Activated effector memory CD4-positive, alpha-beta T cell treated with anti-CD3 and anti-CD28 coated beads, Interleukin-2, amount 50 U/mL, for 16 hours (primary cell): ENCODE data around the gene ASMTL.
"Not testable (repeated sequence)": the region's sequence is repeated elsewhere in the genome, so short reads cannot be mapped to it uniquely, and the experiment has no call there.

Source experiments
- DNase-seq: peaks from one replicate; pipeline ENCODE4 v3.0.0-alpha.2; 2020

Gene ASMTL

GRCh38 chrX:1433646-1434357 lies 18.9 kb downstream of the ASMTL start:
- DNase-seq: no peak

- peak; percentile 41 for DNase-seq
Measured at GRCh38 chrX:1430451-1430850, 22.3 kb downstream of the ASMTL start.

DNA sequence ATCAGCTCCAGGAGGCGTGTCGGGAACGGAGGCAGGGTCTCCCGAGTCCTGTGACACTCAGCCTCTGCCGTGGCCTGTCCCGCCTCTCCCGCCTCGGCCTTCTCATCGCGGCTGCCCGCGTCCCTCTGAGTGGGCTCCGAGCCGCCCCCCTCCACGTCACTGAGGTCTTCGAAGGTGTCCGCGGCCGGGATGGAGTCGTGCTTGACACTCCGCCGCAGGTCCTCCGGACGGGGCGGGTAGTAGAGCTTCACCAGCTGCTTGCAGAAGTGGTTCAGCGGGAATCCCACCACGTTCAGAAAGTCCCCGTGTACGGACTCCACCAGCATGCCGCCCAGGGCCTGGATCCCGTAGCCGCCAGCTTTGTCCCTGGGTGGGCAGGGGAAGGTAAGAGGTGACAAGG lies 25.0 kb downstream of the ASMTL start:
- DNase-seq: peak; percentile 54

- peak; percentile 49 for DNase-seq
Measured at GRCh38 chrX:1426321-1426720, 26.4 kb downstream of the ASMTL start.

GRCh38 chrX:1425381-1425780 lies 27.3 kb downstream of the ASMTL start:
- peak; percentile 52 for DNase-seq

DNA sequence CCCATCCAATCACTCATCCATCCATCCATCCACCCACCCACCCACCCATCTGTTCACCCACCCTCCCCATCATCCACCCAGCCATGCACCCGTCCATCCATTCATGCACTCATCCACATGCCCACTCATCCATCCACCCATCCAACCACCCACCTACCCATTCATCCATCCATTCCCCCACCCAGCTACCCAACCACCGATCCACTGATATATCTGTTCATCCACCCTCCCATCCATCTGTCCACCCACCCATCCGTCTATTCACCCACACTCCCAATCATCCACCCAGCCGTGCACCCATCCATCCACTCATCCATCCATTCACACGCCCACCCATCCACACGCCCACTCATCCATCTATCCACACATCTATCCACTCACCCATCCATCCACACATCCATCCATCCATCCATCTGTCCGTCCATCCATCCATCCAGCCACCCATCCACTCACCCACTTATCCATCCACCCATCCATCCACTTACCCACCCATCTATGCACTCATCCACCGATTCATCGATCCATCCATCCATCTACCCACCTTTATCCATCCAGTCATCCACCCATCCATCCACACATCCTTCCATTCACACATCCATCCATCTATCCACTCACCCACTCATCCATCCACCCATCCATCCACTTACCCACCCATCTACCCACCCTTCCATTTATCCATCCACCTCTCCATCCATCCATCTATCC lies 28.4 kb downstream of the ASMTL start:
- peak; percentile 21 for DNase-seq

DNA sequence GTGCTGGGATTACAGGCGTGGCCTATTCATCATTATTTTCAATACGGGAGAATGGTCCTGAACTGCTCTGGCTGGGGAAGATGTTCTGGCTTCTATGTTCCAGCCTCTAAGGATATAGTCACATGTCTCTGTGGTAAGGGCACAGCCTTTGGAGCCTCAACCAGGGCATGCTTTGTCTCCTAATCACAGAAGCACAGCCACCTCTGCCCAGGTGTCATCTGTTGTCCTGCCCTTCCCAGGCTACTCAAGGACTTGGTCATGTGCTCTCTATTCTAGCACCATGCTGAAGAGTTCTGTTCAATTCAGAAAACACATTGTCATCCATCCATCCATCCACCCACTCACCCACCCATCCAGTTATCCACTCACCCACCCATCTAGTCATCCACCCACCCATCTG lies 29.5 kb downstream of the ASMTL start:
- DNase-seq: peak; percentile 10

DNA sequence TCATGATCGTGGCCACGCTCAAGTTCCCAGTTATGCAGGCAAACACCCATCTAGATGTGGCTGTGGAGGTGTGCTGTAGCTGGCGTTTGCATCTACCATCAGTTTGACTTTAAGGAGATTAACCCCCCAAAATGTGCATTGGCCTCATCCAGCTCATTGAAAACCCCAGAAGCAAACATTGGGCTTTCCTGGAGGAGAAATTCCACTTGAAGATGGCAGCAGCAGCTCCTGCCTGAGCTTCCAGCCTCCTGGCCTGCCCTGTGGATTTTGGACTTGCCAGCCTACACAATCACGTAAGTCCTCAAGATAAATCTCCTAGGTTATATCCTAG lies 30.6 kb downstream of the ASMTL start:
- peak; percentile 25 for DNase-seq

GRCh38 chrX:1421433-1422134 lies 31.1 kb downstream of the ASMTL start:
- DNase-seq: peak; percentile 48

DNA sequence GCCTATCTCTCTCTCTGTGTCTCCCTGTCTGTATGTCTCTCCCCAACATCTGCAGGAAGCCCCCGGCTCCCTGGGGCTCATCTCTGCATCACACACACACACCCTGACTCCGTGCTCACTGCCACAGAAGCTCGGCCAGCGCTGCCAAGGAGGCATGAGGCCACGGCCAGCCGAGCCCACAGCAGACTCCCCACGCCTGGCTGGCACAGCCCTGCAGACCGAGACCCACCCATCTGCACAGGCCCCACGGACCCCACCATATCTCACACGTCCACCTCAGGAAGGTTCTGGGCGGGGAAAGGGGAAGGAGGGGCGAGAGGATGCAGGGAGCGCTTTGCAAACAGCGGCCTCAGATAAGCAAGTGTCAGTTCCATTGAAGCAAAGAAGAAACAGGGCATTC lies 32.3 kb downstream of the ASMTL start:
- peak; percentile 54 for DNase-seq

GRCh38 chrX:1419545-1420355 lies 33.0 kb downstream of the ASMTL start:
- DNase-seq: peak; percentile 58

GRCh38 chrX:1418901-1419544 lies 33.7 kb downstream of the ASMTL start:
- peak; percentile 61 for DNase-seq

DNA sequence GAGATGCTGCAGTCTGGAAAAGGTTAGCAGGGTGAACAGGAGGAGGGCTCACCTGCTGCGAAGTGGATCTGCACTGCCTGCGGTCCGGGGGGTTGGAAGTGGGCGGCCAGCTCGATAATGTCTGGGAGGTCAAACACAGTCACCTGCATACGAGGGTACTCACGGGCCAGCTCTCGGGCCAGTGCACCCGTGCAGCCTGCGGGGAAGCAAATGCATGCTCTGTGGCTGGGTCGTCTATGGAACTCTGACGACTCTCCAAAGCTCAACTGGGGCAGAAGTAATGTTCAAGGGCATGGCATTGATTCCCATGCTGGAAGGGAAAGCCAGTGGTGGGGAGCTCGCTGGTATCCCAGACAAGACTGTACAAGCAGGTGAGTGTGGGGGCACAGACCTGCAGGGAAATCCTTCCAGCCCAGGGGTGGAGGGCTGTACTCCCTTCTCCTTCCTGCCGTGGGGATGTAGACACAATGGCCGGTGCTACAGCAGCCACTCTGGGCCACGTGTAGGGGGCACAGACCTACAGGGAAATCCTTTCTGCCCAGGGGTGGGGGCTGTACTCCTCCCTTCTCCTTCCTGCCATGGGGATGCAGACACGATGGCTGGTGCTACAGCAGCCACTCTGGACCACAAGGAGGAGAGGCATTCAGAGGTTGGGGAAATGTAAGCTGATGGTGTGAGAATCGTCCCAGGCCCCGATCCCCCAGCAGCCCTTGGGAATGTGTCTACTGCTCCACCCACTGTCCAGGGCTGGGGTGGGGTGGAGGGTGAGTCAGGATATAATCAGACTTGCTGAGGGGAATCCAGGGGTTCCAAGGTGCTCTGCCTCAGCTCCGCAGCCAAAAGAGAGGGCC lies 34.6 kb downstream of the ASMTL start:
- DNase-seq: peak; percentile 56

GRCh38 chrX:1416965-1417760 lies 35.5 kb downstream of the ASMTL start:
- DNase-seq: peak; percentile 50

DNA sequence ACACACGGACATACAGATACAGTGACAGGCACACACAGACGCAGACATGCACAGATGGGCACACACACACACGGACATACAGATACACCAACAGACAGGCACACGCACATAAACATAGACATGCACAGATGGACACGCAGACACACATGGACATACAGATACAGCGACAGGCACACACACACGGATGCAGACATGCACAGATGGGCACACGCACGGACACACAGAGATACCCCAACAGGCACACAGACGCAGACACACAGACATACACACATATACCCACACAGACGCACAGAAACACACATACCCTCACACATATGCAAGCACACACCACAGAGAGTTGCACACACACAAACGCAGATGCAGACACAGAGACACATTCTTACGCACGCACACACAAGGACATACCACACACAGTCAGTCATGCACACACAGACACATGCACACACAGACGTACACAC lies 36.4 kb downstream of the ASMTL start:
- no peak for DNase-seq

DNA sequence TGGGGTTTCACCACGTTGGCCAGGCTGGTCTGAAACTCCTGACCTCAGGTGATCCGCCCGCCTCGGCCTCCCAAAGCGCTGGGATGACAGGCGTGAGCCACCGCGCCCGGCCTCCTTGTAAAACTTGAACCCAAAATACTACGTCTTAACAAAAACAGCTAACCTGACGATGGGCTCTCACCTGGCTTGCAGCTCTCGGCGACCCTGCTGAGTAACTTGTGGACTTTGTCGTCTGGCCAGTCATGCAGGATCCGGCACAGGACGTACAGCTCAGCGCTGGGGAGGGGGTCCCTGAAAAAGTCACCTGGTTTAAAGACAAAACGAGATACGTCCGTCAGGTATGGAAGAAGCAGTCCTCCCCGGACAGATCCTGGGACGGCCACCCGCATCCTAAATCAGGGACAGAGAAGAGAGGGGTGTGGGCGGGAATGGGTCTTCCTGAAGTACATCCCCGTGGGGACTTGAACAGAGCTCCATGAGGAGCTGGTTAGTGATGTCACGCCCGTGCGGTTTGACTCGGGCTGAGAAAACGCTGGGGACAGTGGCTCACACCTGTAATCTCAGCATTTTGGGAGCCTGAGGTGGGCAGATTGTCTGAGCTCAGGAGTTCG lies 40.1 kb downstream of the ASMTL start:
- DNase-seq: peak; percentile 57

- peak; percentile 58 for DNase-seq
Measured at GRCh38 chrX:1411326-1411725, 41.4 kb downstream of the ASMTL start.

DNA sequence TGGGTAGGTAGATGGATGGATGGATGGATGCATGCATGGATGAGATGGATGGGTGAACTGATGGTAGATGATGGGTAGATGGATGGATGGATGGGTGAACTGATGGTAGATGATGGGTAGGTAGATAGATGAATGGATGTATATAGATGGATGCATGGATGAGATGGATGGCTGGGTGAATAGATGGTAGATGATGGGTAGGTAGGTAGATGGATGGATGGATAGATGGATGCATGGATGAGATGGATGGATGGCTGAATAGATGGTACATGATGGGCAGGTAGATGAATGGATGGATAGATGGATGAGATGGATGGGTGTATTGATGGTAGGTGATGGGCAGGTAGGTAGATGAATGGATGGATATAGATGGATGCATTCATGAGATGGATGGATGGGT lies 45.7 kb downstream of the ASMTL start:
- DNase-seq: no peak

DNA sequence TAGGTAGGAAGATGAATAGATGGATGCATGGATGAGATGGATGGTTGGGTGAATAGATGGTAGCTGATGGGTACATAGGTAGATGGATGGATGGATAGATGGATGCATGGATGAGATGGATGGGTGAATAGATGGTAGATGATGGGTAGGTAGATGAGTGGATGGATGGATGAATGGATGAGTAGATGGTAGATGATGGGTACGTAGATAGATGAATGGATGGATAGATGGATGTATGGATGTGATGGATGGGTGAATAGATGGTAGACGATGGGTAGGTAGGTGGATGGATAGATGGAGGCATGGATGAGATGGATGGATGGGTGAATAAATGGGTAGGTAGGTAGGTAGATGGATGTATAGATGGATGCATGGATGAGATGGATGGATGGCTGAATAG lies 46.9 kb downstream of the ASMTL start:
- not testable (repeated sequence) for DNase-seq

DNA sequence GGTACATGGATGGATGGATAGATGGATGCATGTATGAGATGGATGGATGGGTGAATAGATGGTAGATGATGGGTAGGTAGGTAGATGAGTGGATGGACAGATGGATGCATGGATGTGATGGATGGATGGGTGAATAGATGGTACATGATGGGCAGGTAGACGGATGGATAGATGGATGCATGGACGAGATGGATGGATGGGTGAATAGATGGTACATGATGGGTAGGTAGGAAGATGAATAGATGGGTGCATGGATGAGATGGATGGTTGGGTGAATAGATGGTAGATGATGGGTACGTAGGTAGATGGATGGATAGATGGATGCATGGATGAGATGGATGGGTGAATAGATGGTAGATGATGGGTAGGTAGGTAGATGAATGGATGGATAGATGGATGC lies 48.8 kb downstream of the ASMTL start:
- DNase-seq: not testable (repeated sequence)
